PFSK-1 (cell line): ENCODE measurements around the gene THSD4.

Source experiments
- POLR2AphosphoS5 ChIP-seq: IDR thresholded peaks from 2 replicates; pipeline ENCODE4 v1.6.1; 2012; ENCODE audit warnings: low read depth, mild to moderate bottlenecking, control low read depth, low read length, moderate library complexity
- TAF1 ChIP-seq: IDR thresholded peaks from 2 replicates; pipeline ENCODE4 v1.6.1; 2012; ENCODE audit warnings: low read length, control low read depth, borderline replicate concordance; ENCODE audit not compliant: insufficient read depth
- TF ChIP-seq, protein P1 (sequence below), 2 experiments: IDR thresholded peaks; 2 replicates each; pipeline versions ENCODE4 v1.6.1 to v1.8.0; 2011 to 2012; ENCODE audit warnings: low read depth in 2 of 2, low read length in 2 of 2, control low read depth in 1 of 2, inconsistent platforms in 1 of 2, mild to moderate bottlenecking in 1 of 2, moderate library complexity in 1 of 2; ENCODE audit not compliant: insufficient read depth in 1 of 2

GRCh38 chr15:71697236-71697635 is 582.0 kb downstream of the THSD4 start:
- TF ChIP-seq POLR2AphosphoS5 (no peak), TAF1 (no peak)
- TF ChIP-seq, protein P1, sequence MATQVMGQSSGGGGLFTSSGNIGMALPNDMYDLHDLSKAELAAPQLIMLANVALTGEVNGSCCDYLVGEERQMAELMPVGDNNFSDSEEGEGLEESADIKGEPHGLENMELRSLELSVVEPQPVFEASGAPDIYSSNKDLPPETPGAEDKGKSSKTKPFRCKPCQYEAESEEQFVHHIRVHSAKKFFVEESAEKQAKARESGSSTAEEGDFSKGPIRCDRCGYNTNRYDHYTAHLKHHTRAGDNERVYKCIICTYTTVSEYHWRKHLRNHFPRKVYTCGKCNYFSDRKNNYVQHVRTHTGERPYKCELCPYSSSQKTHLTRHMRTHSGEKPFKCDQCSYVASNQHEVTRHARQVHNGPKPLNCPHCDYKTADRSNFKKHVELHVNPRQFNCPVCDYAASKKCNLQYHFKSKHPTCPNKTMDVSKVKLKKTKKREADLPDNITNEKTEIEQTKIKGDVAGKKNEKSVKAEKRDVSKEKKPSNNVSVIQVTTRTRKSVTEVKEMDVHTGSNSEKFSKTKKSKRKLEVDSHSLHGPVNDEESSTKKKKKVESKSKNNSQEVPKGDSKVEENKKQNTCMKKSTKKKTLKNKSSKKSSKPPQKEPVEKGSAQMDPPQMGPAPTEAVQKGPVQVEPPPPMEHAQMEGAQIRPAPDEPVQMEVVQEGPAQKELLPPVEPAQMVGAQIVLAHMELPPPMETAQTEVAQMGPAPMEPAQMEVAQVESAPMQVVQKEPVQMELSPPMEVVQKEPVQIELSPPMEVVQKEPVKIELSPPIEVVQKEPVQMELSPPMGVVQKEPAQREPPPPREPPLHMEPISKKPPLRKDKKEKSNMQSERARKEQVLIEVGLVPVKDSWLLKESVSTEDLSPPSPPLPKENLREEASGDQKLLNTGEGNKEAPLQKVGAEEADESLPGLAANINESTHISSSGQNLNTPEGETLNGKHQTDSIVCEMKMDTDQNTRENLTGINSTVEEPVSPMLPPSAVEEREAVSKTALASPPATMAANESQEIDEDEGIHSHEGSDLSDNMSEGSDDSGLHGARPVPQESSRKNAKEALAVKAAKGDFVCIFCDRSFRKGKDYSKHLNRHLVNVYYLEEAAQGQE (IDR thresholded peaks at IDR 0.05; ENCODE audit: insufficient read depth in 1 of 2, low read depth in 2 of 2, low read length in 2 of 2), result no peak
